GM23338 (cell line): ENCODE measurements around the gene NFYA. TPM values are rescaled to one million over a fixed set of nuclear protein-coding genes. Genes with fewer than 3 reads are reported as not detected.
"Not testable (repeated sequence)": the region's sequence is repeated elsewhere in the genome, so short reads cannot be mapped to it uniquely, and the experiment has no call there.

ENCODE experiments used
- ATAC-seq: fragments of 200-7000 bp; cut with Tn5 transposase; 3 replicates; pipeline ENCODE4 v1.9.1; 2020
- DNase-seq: peaks from one replicate; pipeline ENCODE4 v3.0.0-alpha.2; 2015; ENCODE audit warnings: low spot score
- H2AFZ ChIP-seq: fragments of 200-600 bp; sonication (generic); 2 replicates; pipeline ENCODE4 v1.8.0; 2016; ENCODE audit warnings: antibody characterized with exemption, mild to moderate bottlenecking, moderate library complexity
- H3F3A ChIP-seq: fragments of 200-600 bp; sonication (generic); replicated peaks from 2 replicates; pipeline ENCODE4 v1.8.0; 2017; ENCODE audit warnings: antibody characterized with exemption, mixed run types, low read depth
- H3K27ac ChIP-seq: fragments of 200-600 bp; sonication (generic); 2 replicates; pipeline ENCODE4 v1.6.1; 2016; ENCODE audit warnings: low read depth
- H3K27me3 ChIP-seq: fragments of 200-600 bp; sonication (generic); 2 replicates; pipeline ENCODE4 v1.8.0; 2016; ENCODE audit warnings: mild to moderate bottlenecking, mixed run types, moderate library complexity; ENCODE audit not compliant: insufficient read depth
- H3K36me3 ChIP-seq: fragments of 200-600 bp; sonication (generic); 2 replicates; pipeline ENCODE4 v1.8.0; 2016; ENCODE audit warnings: mild to moderate bottlenecking; ENCODE audit not compliant: insufficient read depth
- H3K4me1 ChIP-seq: fragments of 200-600 bp; sonication (generic); 2 replicates; pipeline ENCODE4 v1.8.0; 2016; ENCODE audit warnings: mild to moderate bottlenecking, moderate library complexity; ENCODE audit not compliant: insufficient read depth
- H3K4me2 ChIP-seq: fragments of 200-600 bp; sonication (generic); 2 replicates; pipeline ENCODE4 v1.7.1; 2017; ENCODE audit warnings: mixed run types
- H3K4me3 ChIP-seq: fragments of 200-600 bp; sonication (generic); 2 replicates; pipeline ENCODE4 v1.6.1; 2016; ENCODE audit warnings: mixed run types
- H3K79me2 ChIP-seq: fragments of 200-600 bp; sonication (generic); replicated peaks from 2 replicates; pipeline ENCODE4 v1.8.0; 2017; ENCODE audit warnings: mild to moderate bottlenecking; ENCODE audit not compliant: insufficient read depth
- H3K9me2 ChIP-seq: fragments of 200-600 bp; sonication (generic); 2 replicates; pipeline ENCODE4 v1.8.0; 2017; ENCODE audit not compliant: insufficient read depth
- H4K20me1 ChIP-seq: fragments of 200-600 bp; sonication (generic); replicated peaks from 2 replicates; pipeline ENCODE4 v1.8.0; 2017; ENCODE audit warnings: mild to moderate bottlenecking; ENCODE audit not compliant: insufficient read depth
- H3K27ac Mint-ChIP-seq: 2 replicates; pipeline ENCODE4 v1.8.0; 2020; ENCODE audit warnings: inconsistent platforms, mild to moderate bottlenecking, moderate library complexity, mixed read lengths
- H3K27me3 Mint-ChIP-seq: 3 replicates; pipeline ENCODE4 v1.8.0; 2022; ENCODE audit warnings: low read depth, mild to moderate bottlenecking, moderate library complexity, mixed read lengths, inconsistent platforms; ENCODE audit not compliant: insufficient read depth, poor library complexity
- H3K36me3 Mint-ChIP-seq: 3 replicates; pipeline ENCODE4 v1.8.0; 2021; ENCODE audit warnings: low read depth, mild to moderate bottlenecking, inconsistent platforms, moderate library complexity, mixed read lengths
- H3K4me1 Mint-ChIP-seq: 3 replicates; pipeline ENCODE4 v1.8.0; 2020; ENCODE audit warnings: mild to moderate bottlenecking, inconsistent platforms, mixed read lengths
- H3K4me3 Mint-ChIP-seq: 3 replicates; pipeline ENCODE4 v1.8.0; 2021; ENCODE audit warnings: moderate library complexity, mild to moderate bottlenecking, inconsistent platforms, mixed read lengths
- H3K9me3 Mint-ChIP-seq: 3 replicates; pipeline ENCODE4 v1.8.0; 2020; ENCODE audit warnings: moderate library complexity, mild to moderate bottlenecking, inconsistent platforms, mixed read lengths
- CREB1 ChIP-seq: fragments of 250-450 bp; sonication (Bioruptor Pico); IDR thresholded peaks from 2 replicates; pipeline ENCODE4 v1.5.0; 2020; ENCODE audit warnings: low read depth, mild to moderate bottlenecking, moderate library complexity
- EZH2 ChIP-seq: fragments of 200-600 bp; sonication (generic); IDR thresholded peaks from one replicate; pipeline ENCODE4 v1.8.0; 2017; ENCODE audit warnings: antibody characterized with exemption, mild to moderate bottlenecking, low read depth; ENCODE audit not compliant: unreplicated experiment
- EZH2phosphoT487 ChIP-seq: fragments of 200-600 bp; sonication (generic); IDR thresholded peaks from one replicate; pipeline ENCODE4 v1.8.1; 2018; ENCODE audit warnings: antibody characterized with exemption; ENCODE audit not compliant: unreplicated experiment
- JUNB ChIP-seq: IDR thresholded peaks from one replicate; pipeline ENCODE4 v1.6.1; 2016; ENCODE audit warnings: antibody characterized with exemption; ENCODE audit not compliant: unreplicated experiment
- NANOG ChIP-seq: IDR thresholded peaks from 2 replicates; pipeline ENCODE4 v1.6.1; 2016; ENCODE audit warnings: antibody characterized with exemption, borderline replicate concordance
- POLR2AphosphoS5 ChIP-seq: IDR thresholded peaks from 2 replicates; pipeline ENCODE4 v1.6.1; 2016; ENCODE audit warnings: antibody characterized with exemption, low read depth
- ZNF114 ChIP-seq: fragments of 250-450 bp; sonication (Bioruptor Pico); IDR thresholded peaks from 2 replicates; pipeline ENCODE4 v1.5.0; 2020; ENCODE audit warnings: mild to moderate bottlenecking, moderate library complexity
- ZNF331 ChIP-seq: fragments of 250-450 bp; sonication (Bioruptor Pico); IDR thresholded peaks from 2 replicates; pipeline ENCODE4 v1.5.0; 2020; ENCODE audit warnings: low read depth, mild to moderate bottlenecking, moderate library complexity
- polyA plus RNA-seq: library from polyadenylated mRNA; unstranded; fragments of >200 nt; fragmentation: Nextera tagmentation; extraction: Ambion mirVana; gene quantifications from 2 replicates; pipeline ENCODE4 v1.2.1, GENCODE V29; 2016
- total RNA-seq: library from RNA; depleted of rRNA; stranded (reverse); fragments of >200 nt; shearing (Covaris generic); gene quantifications from 2 replicates; pipeline ENCODE4 v1.2.3, GENCODE V29; 2014
- TF ChIP-seq, protein P1 (sequence below): IDR thresholded peaks from 2 replicates; pipeline ENCODE4 v1.6.1; 2016; ENCODE audit warnings: antibody characterized with exemption
- TF ChIP-seq, protein P2 (sequence below), 2 experiments: fragments of 200-600 bp in 1 of 2; sonication (generic) in 1 of 2; conservative IDR thresholded peaks; 2 replicates each; pipeline versions ENCODE4 v1.5.1 to v1.6.1; 2016 to 2017; ENCODE audit warnings: antibody characterized with exemption in 2 of 2, low read depth in 2 of 2, mild to moderate bottlenecking in 2 of 2, moderate library complexity in 1 of 2

The NFYA gene
- total and polyA plus RNA-seq, 2 experiments from 2014 or later: 10.8 to 39.1 TPM

DNA sequence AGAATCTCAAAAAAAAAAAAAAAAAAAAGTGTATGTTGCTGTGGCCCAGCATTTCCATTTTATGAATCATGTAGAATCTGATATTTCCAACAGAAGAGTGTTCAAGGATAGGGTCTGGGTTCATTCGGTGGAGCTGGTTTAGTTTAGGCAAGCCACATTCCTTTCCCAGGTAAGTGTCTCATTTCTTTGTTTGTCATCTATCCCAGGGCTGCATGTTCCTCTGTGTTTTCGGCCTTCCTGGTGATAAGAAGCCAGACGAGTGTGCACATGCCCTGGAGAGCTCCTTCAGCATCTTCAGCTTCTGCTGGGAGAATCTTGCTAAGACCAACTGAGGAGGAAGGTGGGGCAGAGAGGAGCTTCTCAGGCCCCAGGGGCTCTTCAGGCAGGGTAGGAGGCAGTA, 38.2 kb downstream of the NFYA start (continued):
- TF ChIP-seq ZNF331 (CRISPR knock-in tag): no peak
- TF ChIP-seq CREB1 (CRISPR knock-in tag): no peak
- TF ChIP-seq ZNF114 (CRISPR knock-in tag): no peak

DNA sequence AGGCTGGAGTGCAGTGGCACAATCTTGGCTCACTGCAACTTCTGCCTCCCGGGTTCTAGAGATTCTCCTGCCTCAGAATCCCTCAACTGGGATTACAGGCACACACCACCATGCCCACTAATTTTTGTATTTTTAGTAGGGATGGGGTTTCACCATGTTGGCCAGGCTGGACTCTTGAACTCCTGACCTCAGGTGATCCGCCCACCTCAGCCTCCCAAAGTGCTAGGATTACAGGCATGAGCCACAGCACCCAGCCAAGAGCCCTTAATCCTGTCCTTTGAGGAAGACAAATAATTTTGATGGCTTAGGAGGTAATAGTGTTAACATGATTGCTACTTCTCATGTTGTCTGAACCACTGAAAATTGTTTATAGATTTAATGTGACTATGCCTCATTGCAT, 42.3 kb downstream of the NFYA start:
- H3K4me1 ChIP-seq, H3K27me3 Mint-ChIP-seq, H3K9me3 Mint-ChIP-seq, H3K4me3 Mint-ChIP-seq, ATAC-seq, H2AFZ ChIP-seq, H4K20me1 ChIP-seq, H3K27me3 ChIP-seq, H3K27ac Mint-ChIP-seq, H3K9me2 ChIP-seq, H3K79me2 ChIP-seq, H3K27ac ChIP-seq, DNase-seq, H3K4me3 ChIP-seq, H3K36me3 ChIP-seq, H3F3A ChIP-seq, H3K36me3 Mint-ChIP-seq, H3K4me1 Mint-ChIP-seq, H3K4me2 ChIP-seq: not testable (repeated sequence)

DNA sequence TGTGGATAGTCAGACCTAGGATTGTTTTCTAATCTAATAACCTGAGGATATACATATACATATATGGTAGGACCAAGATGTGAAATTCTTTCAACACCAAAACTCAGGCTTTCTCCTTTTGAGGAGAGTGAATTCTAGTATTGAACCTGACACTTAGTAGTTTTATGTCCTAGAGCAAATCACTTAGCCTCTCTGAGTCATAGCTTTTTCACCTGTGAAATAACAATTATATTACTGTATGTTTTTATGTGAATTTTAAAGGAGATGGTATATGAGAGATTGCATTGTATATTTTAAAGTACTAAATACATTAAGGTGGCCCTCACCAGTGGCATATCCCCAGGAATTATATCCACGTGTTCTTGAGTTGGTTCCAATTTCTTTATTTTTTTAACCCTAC, 46.7 kb downstream of the NFYA start:
- DNase-seq (no peak), ATAC-seq (no peak)
- Histone ChIP-seq H4K20me1 (no peaks in the 10 kb centered on the region), H3K36me3 (no peaks in the 10 kb centered on the region), H3K79me2 (no peaks in the 10 kb centered on the region), H3K9me2 (no peaks in the 10 kb centered on the region), H3K27ac (no peak overlapping the region), H3F3A (no peaks in the 10 kb centered on the region), H3K4me3 (no peak overlapping the region), H2AFZ (no peak overlapping the region), H3K4me2 (no peak overlapping the region), H3K27me3 (no peaks in the 10 kb centered on the region), H3K4me1 (no peaks in the 10 kb centered on the region)
- no peaks in the 10 kb centered on the region for H3K27me3 Mint-ChIP-seq
- no peak overlapping the region for H3K4me3 Mint-ChIP-seq
- TF ChIP-seq EZH2: no peak
- no peak for TF ChIP-seq JUNB
- TF ChIP-seq ZNF331 (CRISPR knock-in tag): no peak
- no peak for TF ChIP-seq POLR2AphosphoS5
- H3K27ac Mint-ChIP-seq: no peak overlapping the region
- H3K4me1 Mint-ChIP-seq: no peaks in the 10 kb centered on the region
- H3K36me3 Mint-ChIP-seq: no peaks in the 10 kb centered on the region
- H3K9me3 Mint-ChIP-seq: no peaks in the 10 kb centered on the region

DNA sequence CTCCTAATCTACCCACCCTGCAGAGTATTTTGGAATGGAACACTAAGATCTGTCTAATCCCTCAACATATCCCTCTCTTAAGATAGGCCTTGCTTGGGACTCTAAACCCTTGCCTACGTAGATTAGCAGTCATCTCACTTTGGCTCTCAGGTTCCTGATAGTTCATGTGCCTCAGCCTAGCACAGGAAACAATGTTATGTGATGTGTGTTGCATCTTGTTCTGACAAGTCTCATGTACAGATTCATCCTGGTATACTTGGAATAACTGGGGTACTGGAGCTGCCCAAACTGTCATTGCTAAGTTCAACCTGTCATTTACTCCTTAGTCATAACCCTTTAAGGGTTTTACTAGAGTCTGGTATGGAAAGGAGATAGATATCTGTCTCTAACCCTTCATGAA, 47.3 kb downstream of the NFYA start:
- Mint-ChIP-seq H3K27me3 (peaks cover 1% of the 10 kb centered on the region), H3K36me3 (no peaks in the 10 kb centered on the region), H3K4me3 (no peak overlapping the region), H3K4me1 (no peaks in the 10 kb centered on the region), H3K27ac (no peak overlapping the region), H3K9me3 (no peaks in the 10 kb centered on the region)
- no peaks in the 10 kb centered on the region for H4K20me1 ChIP-seq
- no peak for TF ChIP-seq EZH2phosphoT487
- TF ChIP-seq ZNF114 (CRISPR knock-in tag): no peak
- TF ChIP-seq, protein P1, sequence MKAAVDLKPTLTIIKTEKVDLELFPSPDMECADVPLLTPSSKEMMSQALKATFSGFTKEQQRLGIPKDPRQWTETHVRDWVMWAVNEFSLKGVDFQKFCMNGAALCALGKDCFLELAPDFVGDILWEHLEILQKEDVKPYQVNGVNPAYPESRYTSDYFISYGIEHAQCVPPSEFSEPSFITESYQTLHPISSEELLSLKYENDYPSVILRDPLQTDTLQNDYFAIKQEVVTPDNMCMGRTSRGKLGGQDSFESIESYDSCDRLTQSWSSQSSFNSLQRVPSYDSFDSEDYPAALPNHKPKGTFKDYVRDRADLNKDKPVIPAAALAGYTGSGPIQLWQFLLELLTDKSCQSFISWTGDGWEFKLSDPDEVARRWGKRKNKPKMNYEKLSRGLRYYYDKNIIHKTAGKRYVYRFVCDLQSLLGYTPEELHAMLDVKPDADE: no peak
- TF ChIP-seq, protein P2, sequence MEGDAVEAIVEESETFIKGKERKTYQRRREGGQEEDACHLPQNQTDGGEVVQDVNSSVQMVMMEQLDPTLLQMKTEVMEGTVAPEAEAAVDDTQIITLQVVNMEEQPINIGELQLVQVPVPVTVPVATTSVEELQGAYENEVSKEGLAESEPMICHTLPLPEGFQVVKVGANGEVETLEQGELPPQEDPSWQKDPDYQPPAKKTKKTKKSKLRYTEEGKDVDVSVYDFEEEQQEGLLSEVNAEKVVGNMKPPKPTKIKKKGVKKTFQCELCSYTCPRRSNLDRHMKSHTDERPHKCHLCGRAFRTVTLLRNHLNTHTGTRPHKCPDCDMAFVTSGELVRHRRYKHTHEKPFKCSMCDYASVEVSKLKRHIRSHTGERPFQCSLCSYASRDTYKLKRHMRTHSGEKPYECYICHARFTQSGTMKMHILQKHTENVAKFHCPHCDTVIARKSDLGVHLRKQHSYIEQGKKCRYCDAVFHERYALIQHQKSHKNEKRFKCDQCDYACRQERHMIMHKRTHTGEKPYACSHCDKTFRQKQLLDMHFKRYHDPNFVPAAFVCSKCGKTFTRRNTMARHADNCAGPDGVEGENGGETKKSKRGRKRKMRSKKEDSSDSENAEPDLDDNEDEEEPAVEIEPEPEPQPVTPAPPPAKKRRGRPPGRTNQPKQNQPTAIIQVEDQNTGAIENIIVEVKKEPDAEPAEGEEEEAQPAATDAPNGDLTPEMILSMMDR (conservative IDR thresholded peaks at IDR 0.05; ENCODE audit: low read depth in 2 of 2): no peak
- TF ChIP-seq CREB1 (CRISPR knock-in tag): no peak
- TF ChIP-seq NANOG: no peak
- no peaks in the 10 kb centered on the region for H3K79me2 ChIP-seq
- no peak overlapping the region for H2AFZ ChIP-seq
- H3K27ac ChIP-seq: no peak overlapping the region
- no peak overlapping the region for H3K4me3 ChIP-seq
- ATAC-seq: no peak
- no peaks in the 10 kb centered on the region for H3K4me1 ChIP-seq
- no peaks in the 10 kb centered on the region for H3K27me3 ChIP-seq
- DNase-seq: no peak
- H3F3A ChIP-seq: no peaks in the 10 kb centered on the region
- H3K36me3 ChIP-seq: no peaks in the 10 kb centered on the region
- H3K4me2 ChIP-seq: no peak overlapping the region
- no peaks in the 10 kb centered on the region for H3K9me2 ChIP-seq
